ENCODE measurements around the gene ROM1.
"Not testable (repeated sequence)": the region's sequence is repeated elsewhere in the genome, so short reads cannot be mapped to it uniquely, and the experiment has no call there.

The ROM1 gene

DNA sequence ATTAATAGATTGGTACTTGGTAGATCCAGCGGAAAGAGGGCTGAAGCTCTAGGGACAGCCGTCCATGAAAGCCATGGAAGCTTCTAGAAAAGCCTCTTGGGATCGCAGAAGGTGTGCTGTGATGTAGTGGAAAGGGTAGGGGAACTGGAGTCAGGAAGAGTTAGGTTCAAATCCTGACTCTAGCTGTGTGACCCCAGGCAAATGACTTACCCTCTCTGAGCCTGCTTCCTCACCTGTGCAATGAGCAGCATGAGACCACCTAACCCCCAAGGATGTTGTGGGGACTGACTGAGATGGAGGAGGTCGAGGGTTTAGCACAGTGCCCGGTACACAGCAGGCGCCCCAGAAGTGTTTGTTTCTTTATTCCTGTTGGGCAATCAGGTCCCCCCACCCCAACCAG, 2.7 kb upstream of the ROM1 start:
- DNase-seq (ENCODE audit: low spot score), result no peak

GRCh38 chr11:62610814-62611704, 2.0 kb upstream of the ROM1 start:
- DNase-seq (ENCODE audit: low spot score), result no peak

DNA sequence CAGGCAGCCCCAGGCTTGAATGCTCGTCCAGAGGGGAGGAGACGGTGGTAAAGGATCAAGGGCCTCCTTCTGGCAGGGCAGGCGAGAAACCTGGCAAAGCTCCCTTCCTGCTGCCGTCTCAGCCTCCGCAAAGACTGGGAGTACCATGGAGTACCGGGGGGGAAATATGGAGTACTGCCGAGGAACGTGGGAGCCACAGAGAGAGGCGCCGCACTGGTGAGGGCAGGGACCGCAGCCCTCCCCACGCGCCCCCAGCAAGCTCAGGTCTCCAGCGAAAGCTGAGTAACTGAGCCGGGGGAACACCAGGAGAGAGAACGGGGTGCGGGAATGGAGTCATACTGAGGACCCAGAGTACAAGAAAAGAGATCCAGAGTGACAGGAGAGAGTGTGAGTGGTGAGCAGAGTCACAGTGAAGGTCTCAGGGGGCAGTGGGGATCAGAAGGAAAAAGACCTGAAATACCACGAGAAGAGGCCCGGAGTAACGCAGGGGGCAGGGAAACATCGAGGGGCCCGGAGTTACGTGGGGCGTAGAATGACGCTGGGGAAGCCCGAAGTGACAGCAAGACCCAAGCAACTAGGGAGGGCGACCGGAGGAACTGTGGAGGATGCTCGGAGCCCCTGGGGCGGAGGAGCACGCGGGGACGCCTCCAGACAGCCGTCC, 1.2 kb upstream of the ROM1 start:
- peak; percentile 54 for DNase-seq (ENCODE audit: low spot score)

DNA sequence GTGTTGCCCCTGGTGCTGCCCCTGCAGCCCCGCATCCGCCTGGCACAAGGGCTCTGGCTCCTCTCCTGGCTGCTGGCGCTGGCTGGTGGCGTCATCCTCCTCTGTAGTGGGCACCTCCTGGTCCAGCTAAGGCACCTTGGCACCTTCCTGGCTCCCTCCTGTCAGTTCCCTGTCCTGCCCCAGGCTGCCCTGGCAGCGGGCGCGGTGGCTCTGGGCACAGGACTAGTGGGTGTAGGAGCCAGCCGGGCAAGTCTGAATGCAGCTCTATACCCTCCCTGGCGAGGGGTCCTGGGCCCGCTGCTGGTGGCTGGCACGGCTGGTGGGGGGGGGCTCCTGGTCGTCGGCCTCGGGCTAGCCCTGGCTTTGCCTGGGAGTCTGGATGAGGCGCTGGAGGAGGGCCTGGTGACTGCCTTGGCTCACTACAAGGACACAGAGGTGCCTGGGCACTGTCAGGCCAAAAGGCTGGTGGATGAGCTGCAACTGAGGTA, 278 bp downstream of the ROM1 start:
- no peak for DNase-seq (ENCODE audit: low spot score)

- DNase-seq (ENCODE audit: low spot score), result no peak
Measured at GRCh38 chr11:62614275-62614674, 1.2 kb downstream of the ROM1 start.

GRCh38 chr11:62615521-62615920, 2.5 kb downstream of the ROM1 start:
- DNase-seq (ENCODE audit: low spot score), result no peak

DNA sequence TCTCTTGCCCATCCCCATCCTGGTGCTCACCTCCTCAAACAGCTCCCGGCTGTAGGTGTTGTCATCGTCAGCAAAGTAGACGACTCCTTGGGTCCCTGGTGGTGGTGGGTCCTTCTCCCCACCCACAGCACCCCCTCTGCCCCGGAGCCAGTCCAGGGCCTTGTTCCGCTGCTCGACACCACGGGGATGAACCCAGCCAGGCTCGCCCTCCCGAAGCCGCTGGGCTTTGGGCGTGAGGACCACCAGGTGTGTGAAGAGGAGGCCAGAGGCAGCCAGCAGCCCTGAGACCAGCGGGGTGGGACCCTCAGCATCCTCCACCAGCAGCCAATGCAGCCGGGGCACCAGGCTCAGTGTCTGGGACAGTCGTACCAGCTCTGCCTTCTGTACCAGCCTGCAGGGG, 3.9 kb downstream of the ROM1 start:
- DNase-seq (ENCODE audit: low spot score), result not testable (repeated sequence)

DNA sequence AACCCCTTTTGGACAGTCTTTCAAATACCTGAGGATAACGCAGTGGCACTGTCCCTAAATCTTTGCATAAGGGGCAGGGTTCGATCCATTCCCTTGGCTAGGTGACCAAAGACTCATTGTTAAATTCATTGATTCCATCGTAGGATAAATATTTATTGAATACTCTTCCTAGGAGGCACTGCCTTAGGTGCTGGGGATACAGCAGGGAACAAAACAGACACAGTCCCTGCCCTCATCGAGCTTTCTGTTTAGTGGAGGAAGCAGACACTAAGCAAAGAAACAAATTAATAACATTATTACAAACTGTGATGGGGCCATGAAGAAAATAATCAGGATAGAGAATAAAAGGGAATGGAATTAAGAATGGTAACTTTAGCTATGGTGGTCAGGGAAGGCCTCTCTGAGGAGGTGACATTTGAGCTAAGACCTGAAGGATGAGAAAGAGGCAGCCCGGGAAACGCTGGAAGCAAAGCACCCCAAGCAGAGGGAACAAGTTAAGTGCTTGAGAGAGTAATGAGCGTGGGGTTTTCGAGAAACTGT, 8.0 kb downstream of the ROM1 start:
- no peak for DNase-seq (ENCODE audit: low spot score)

DNA sequence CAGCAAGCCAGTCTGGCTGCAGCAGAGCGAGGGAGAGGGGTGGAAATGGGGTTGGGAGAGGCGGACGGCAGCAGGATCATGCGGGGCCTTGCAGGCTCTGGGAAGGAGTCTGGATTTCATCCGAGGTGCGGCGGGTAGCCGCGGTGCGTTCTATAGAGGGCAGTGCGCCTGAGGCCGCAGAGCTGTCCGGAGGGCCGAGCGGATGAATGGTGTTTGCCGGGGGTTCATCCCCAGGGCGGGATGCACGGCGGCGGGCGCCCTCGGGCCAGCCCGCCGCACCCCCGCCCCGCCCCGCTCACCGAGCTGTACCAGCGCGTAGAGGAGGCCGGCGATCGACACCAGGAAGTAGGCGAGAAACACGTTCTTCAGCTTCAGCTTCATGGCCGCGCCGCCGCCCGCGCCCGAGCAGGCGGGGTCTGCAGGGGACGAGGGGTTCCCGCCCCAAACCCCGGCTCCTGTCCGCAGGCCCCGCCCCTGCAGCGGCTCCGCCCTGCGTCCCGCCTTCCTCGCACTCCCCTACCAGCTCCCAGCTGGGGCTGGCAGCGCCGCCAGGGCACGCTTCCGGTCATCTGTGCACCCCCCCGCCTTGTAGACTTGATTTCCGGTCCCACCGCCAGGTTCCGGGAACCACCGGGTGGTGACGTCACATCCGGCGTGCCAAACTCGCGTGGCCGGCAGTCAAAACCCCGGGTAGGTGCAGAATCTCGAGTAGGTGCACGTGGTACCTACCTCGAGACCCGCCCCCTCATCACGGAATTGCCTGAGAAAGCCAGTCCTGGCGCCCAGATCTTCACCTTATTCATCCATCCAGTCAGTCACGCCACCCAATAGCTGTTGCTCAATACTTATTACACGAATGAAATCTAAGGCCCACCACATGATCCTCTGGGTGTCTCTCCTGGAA, 8.8 kb downstream of the ROM1 start, which contains the start of gene B3GAT3:
TSS of gene B3GAT3 (minus strand) at position 420 of the 904 bp plus-strand sequence. CDS start at position 381, 39 bp downstream.
- DNase-seq (ENCODE audit: low spot score), result peak; percentile 99

GRCh38 chr11:62622476-62623089, 9.5 kb downstream of the ROM1 start:
- DNase-seq (ENCODE audit: low spot score), result no peak

DNA sequence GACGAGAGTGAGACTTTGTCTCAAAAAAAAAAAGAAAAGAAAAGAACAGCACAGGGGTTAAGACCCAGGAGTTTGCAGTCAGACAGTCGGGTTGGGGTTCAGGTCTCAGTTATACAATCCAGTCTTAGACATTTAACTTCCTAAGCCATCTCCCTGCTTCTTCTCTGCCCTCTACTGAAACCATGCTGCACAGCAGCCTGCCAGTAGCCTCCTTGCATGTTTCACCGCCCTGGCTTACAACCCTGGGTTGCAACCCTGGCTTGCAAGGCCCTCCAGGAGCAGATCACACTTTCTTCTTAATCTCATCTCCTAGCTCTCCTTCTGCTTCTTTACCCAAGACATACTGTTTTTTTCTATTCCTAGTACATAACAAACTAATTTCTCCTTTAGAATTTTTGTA, 14.7 kb downstream of the ROM1 start:
- DNase-seq (ENCODE audit: low spot score), result no peak

- no peak for DNase-seq (ENCODE audit: low spot score)
Measured at GRCh38 chr11:62632492-62632891, 19.4 kb downstream of the ROM1 start.

DNA sequence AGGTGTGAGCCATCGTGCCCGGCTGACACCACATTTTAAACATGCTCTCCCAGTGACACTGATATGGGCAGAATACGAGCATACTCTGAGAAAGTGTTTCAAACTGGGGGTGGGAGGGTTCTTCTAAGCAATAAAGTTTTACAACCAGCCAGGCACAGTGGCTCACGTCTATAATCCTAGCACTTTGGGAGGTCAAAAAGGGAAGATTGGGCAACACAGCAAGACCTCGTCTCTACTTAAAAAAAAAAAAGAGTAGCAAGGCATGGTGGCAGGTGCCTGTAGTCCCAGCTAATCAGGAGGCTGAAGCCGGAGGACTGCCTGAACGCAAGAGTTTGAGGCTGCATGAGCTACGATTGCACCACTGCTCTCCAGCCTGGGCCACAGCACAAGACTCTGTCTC, 31.2 kb downstream of the ROM1 start:
- DNase-seq (ENCODE audit: low spot score), result no peak

DNA sequence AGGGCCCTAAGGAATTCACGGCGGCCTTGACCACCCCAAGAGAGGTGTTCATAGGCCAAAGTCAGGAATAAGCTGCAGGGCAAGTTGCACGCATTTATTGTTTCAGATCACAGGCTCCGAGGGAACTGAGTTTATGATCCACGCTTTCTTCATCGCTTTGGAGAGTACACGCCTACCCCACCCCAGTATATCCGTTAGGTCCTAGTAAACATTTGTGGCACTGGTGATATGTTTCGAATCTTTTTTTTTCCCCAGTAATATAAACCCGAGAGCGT, 32.6 kb downstream of the ROM1 start:
- no peak for DNase-seq (ENCODE audit: low spot score)

- peak; percentile 99 for DNase-seq (ENCODE audit: low spot score)
Measured at GRCh38 chr11:62645946-62646824, 33.1 kb downstream of the ROM1 start, which contains the start of gene GANAB. Gene GANAB, minus strand, starts transcription at chr11:62646613. Its CDS starts 14 bp downstream, at chr11:62646599.

- DNase-seq (ENCODE audit: low spot score), result no peak
Measured at GRCh38 chr11:62646825-62647608, 34.0 kb downstream of the ROM1 start.

GRCh38 chr11:62647609-62648005, 34.5 kb downstream of the ROM1 start:
- DNase-seq (ENCODE audit: low spot score), result no peak

- no peak for DNase-seq (ENCODE audit: low spot score)
Measured at GRCh38 chr11:62648185-62648966, 35.3 kb downstream of the ROM1 start.

- no peak for DNase-seq (ENCODE audit: low spot score)
Measured at GRCh38 chr11:62648967-62649364, 35.9 kb downstream of the ROM1 start.
